ENCODE data around the gene CCDC69.
"Not testable (repeated sequence)": the region's sequence is repeated elsewhere in the genome, so short reads cannot be mapped to it uniquely, and the experiment has no call there.

CCDC69 gene

GRCh38 chr5:151244206-151244605, 20.3 kb upstream of the CCDC69 start:
- DNase-seq: no peak

DNA sequence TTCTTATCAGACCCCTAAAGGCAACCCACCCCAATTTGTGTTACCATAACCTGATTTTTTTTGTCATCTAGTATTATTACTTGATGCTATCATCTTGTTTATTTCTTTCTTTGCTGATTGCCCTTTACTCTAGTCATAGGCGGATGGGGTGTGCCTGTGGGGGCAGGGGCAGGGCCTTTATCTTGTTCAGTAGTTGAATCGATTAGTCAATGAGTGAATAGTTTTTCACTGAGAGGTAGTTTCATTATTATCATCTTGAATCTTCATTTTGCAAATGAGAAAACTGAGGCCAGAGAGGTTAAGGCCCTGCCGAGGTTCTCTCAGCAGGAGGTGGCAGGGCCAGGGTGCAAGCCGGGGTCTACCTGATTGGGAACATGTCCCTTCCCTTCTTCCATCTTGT, 19.7 kb upstream of the CCDC69 start:
- DNase-seq: no peak

DNA sequence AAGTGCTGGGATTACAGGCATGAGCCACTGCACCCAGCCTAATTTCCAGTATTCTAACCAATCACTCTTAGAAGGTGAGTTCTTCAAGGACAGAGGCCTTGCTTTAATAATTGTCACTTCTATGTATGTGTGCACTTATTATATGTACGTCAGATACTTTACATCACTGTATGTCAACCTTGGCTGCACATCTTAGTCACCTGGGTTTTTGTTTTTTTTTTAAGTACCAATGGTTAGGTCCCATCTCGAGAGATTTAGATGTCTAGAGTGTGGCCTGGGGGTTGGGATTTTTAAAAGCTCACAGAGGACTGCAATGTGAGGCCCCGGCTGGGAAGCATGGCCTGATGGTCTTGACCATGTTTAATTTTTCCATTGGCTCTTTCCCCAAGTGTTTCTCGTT, 19.2 kb upstream of the CCDC69 start:
- DNase-seq: no peak

- no peak for DNase-seq
Observed at GRCh38 chr5:151240924-151241635, 17.2 kb upstream of the CCDC69 start.

- not testable (repeated sequence) for DNase-seq
Observed at GRCh38 chr5:151240268-151240835, 16.5 kb upstream of the CCDC69 start.

- peak; percentile 61 for DNase-seq
Observed at GRCh38 chr5:151239237-151239861, 15.5 kb upstream of the CCDC69 start.

DNA sequence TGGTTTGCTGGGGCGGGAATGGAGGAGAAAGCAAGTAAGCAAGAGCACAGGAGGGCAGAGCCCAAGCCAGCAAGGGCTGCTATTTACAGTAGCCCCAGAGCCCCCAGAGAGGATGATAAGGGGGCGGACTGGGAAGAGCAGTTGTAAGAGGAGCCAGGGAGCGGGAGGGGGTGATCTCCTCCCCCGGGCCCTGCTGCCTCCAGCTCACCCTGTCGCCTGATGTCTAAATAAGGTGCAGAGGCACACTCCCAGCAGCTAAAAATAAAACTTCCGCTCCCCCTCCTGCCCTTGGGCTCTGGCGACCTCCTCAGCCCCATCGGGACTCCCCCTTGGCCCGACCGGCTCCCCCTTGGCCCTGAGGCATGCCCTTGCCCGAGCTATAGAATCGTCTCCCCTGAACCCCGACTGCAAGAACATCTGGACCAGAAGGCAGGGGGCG, 14.4 kb upstream of the CCDC69 start:
- no peak for DNase-seq

DNA sequence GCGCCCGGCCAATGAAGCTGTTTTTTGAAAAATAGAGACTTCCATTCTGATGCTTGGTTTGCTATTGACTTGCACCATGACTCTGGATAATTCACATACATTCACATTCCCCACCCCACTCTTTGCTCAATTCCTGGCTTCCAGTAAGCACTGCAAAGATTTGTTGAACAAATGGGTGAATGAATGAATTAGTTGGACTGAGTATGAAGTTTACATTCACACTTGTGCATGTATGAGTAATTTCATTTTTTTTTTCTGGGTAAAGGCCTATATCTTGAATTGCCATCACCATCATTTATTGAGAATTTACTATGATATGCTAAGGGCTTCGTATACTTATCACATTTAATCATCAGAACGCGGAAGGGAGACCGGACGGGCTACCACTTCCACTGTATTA, 13.8 kb upstream of the CCDC69 start:
- DNase-seq: no peak

DNA sequence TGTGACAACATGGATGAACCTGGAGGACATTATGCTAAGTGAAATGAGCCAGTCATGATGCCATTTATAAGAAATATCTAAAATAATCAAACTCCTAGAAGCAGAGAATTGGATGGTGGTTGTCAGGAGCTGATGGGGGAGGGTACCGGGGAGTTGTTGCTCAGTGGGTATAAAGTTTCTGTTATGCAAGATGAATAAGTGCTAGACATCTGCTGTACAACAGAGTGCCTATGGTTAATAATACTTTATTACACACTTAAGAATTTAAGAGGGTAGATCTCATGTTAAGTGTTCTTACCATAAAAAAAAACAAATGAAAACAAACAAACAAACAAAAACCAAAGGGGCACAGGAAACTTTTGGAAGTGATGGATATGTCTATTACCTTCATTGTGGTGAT, 13.0 kb upstream of the CCDC69 start:
- DNase-seq: no peak

- not testable (repeated sequence) for DNase-seq
Observed at GRCh38 chr5:151235239-151235571, 11.3 kb upstream of the CCDC69 start.

DNA sequence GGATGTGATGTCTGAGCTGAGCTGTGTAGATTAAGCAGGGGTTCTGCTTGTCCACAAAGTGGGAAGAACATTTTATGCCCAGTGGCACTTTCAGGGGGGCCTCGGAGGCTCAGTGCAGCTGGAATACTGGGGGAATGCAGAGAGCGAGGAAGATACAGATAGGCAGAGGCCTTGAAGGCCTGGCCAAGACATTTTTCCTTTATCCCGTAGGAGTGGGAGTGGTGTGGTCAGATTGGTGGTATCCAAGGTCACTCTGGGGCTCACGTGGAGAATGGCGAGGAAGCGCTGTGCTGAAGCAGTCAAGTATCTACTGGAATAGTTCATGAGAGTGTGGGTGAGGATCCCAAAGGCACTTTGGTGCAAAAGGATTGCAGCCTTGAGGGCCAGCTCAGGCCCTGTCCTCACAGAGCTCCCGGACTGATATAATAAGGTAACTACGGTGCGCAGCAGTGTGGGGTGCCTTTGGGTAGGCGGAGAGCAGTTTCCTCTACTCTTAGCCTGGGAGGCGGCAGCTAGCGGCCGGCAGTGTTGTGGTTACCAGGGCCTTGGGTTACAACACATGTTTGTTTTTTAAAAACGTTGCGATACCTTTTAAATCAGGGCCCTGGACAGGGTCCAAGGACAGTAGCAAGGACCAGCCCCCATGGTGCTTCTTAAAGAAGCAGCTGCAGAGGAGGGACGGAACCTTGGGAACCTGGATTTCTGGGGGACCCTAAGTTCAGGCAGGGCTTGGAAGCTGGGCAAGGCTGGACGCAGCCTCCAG, 10.8 kb upstream of the CCDC69 start:
- DNase-seq: no peak

DNA sequence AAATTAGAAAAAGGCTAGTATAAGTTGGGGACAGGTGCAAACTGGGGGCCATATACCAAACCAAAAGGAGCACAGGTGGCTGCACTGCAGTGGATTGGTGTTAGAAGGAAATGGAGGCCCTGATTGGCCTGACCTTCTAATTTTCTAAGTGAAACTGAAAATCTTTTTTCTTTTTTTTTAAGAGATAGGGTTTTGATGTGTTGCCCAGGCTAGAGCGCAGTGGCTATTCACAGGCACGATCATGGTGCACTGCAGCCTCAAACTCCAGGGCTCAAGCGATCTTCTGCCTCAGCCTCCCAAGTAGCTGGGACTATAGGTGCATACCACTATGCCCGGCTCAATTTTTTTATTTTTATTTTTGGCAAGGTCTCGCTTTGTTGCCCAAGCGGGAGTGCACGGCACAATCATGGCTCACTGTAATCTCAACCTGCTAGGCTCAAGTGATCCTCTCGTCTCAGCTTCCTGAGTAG, 9.8 kb upstream of the CCDC69 start:
- no peak for DNase-seq

DNA sequence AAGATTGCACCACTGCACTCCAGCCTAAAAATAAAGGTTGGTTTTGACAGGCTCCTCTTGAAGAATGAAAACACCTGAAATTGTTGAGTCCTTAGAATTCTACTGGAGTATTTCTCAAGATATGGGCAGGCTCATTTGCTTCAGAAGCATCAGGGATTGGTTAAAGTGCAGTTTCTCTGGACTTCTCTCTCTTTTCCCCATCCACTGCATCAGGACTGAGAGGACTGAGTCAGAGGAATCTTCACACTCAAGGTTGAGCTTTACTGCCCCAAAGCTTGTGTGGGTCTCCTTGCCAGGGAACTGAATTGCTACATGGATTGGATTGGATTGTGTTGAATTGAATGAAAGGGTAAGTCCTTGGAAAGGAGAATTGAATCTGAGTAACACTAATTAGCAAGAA, 7.5 kb upstream of the CCDC69 start:
- no peak for DNase-seq

DNA sequence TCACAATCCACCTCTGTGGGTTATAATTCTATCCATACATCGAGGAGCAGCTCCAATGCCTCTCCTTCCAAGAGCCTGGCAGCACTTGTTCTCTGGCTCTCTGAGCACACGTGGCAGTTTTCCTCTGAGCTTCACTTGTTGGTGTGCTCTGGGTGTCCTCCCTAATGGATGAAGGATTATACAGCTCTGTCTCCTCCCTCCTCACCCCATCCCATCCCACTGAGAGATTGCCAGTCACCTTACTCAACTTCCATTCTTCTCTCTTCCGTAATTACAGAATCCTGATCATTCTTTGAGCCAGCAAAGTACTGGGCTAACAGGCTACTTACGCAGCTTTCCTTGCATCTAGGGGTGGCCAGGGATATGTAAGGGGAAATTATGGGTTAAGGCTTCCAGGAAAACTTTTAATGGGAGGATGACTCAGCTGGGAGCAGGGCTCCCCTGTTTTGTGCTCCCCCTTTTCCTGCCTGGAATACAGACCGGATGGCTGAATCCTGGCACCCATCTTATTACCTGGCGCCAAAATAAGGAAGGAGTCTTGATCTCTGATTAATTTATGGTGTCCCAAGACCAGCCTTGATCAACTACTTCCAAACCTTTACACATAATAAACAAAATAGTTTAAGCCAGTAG, 6.3 kb upstream of the CCDC69 start:
- DNase-seq: no peak

DNA sequence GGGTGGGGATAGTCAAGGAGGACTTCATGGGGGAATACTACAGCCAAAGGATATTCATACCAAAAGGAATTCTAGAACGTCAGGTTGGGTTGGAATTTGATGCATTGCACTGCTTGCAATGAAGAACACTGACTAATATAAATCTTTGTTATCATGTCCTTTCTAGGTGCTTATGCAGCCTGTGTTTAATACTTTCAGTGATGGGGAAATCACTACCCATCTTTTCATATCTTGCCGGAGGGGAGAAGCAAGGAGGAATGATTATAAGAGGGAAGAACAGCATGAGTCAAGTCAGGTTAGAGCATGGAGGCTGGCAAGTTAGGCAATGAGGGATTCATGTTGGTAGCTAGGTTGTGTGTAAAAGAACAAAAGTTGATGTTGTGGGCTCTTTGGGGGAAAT, 5.1 kb upstream of the CCDC69 start:
- no peak for DNase-seq

- DNase-seq: no peak
Observed at GRCh38 chr5:151227918-151228447, 4.1 kb upstream of the CCDC69 start.

- DNase-seq: no peak
Observed at GRCh38 chr5:151225475-151225874, 1.6 kb upstream of the CCDC69 start.

GRCh38 chr5:151225071-151225470, 1.2 kb upstream of the CCDC69 start:
- DNase-seq: no peak

DNA sequence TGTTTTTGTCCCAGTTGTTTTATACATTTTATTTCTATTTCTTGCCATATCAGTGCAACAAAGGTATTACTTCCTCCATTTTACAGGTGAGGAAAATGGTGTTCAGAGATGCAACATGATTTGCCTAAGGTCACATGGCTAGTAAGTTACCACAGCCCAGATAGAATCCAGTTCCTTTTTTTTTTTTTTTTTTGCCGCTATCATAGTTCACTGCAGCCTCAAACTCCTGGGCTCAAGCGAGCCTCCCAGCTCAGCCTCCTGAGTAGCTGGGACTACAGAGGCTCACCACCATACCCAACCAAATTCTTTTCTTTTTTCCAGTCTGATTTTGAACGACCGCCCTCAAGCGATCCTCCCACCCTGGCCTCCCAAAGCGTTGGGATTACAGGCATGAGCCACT, 480 bp upstream of the CCDC69 start:
- DNase-seq: no peak

GRCh38 chr5:151222790-151223446, 974 bp downstream of the CCDC69 start:
- DNase-seq: no peak

GRCh38 chr5:151222054-151222789, 1.7 kb downstream of the CCDC69 start:
- no peak for DNase-seq

GRCh38 chr5:151221574-151221973, 2.3 kb downstream of the CCDC69 start:
- DNase-seq: no peak
